Neural progenitor cell (in vitro differentiated cells): ENCODE results near the gene RAB11FIP5. TPM values are rescaled to one million over a fixed set of nuclear protein-coding genes. Genes with fewer than 3 reads are reported as not detected.

Experiments
- DNase-seq: peaks from one replicate; pipeline ENCODE4 v3.0.0-alpha.2; 2016; ENCODE audit warnings: low spot score
- H2AFZ ChIP-seq: fragments of 200-600 bp; sonication (generic); replicated peaks from 2 replicates; pipeline ENCODE4 v1.6.1; 2016; ENCODE audit warnings: antibody characterized with exemption
- H3F3A ChIP-seq: fragments of 200-600 bp; sonication (generic); 2 replicates; pipeline ENCODE4 v1.6.1; 2016; ENCODE audit warnings: antibody characterized with exemption, low read depth
- H3K27ac ChIP-seq: fragments of 200-600 bp; sonication (generic); 2 replicates; pipeline ENCODE4 v1.5.1; 2016; ENCODE audit warnings: mild to moderate bottlenecking
- H3K27me3 ChIP-seq: fragments of 200-600 bp; sonication (generic); 2 replicates; pipeline ENCODE4 v1.6.1; 2016; ENCODE audit warnings: mild to moderate bottlenecking, moderate library complexity
- H3K36me3 ChIP-seq: fragments of 200-600 bp; sonication (generic); 2 replicates; pipeline ENCODE4 v1.5.1; 2016
- H3K4me1 ChIP-seq: fragments of 200-600 bp; sonication (generic); 2 replicates; pipeline ENCODE4 v1.6.1; 2016; ENCODE audit warnings: mixed run types
- H3K4me2 ChIP-seq: fragments of 200-600 bp; sonication (generic); 2 replicates; pipeline ENCODE4 v1.6.1; 2016
- H3K4me3 ChIP-seq: fragments of 200-600 bp; sonication (generic); 2 replicates; pipeline ENCODE4 v1.5.1; 2016
- H3K79me2 ChIP-seq: fragments of 200-600 bp; sonication (generic); 2 replicates; pipeline ENCODE4 v1.6.1; 2016; ENCODE audit warnings: low read depth
- H3K9ac ChIP-seq: fragments of 200-600 bp; sonication (generic); 2 replicates; pipeline ENCODE4 v1.6.1; 2016
- H3K9me3 ChIP-seq: fragments of 200-600 bp; sonication (generic); 2 replicates; pipeline ENCODE4 v1.5.1; 2016; ENCODE audit warnings: low read depth
- H4K20me1 ChIP-seq: fragments of 200-600 bp; sonication (generic); 2 replicates; pipeline ENCODE4 v1.6.1; 2016; ENCODE audit warnings: low read depth
- H3K27ac Mint-ChIP-seq: 3 replicates; pipeline ENCODE4 v1.8.0; 2021; ENCODE audit warnings: mixed read lengths
- H3K27me3 Mint-ChIP-seq: 2 replicates; pipeline ENCODE4 v1.8.0; 2022; ENCODE audit warnings: low read depth, mild to moderate bottlenecking, inconsistent platforms, moderate library complexity, mixed read lengths; ENCODE audit not compliant: insufficient read depth
- H3K36me3 Mint-ChIP-seq: 3 replicates; pipeline ENCODE4 v1.8.0; 2021; ENCODE audit warnings: mixed read lengths
- H3K4me1 Mint-ChIP-seq: 3 replicates; pipeline ENCODE4 v1.8.0; 2021; ENCODE audit warnings: mixed read lengths
- H3K4me3 Mint-ChIP-seq: 3 replicates; pipeline ENCODE4 v1.8.0; 2021; ENCODE audit warnings: mild to moderate bottlenecking, moderate library complexity, mixed read lengths
- H3K9me3 Mint-ChIP-seq: 3 replicates; pipeline ENCODE4 v1.8.0; 2020; ENCODE audit warnings: mixed read lengths
- EZH2 ChIP-seq: fragments of 200-600 bp; sonication (generic); IDR thresholded peaks from 2 replicates; pipeline ENCODE4 v1.6.1; 2017; ENCODE audit warnings: antibody characterized with exemption, mild to moderate bottlenecking, moderate library complexity
- EZH2phosphoT487 ChIP-seq: fragments of 200-600 bp; sonication (generic); IDR thresholded peaks from 2 replicates; pipeline ENCODE4 v1.6.1; 2017; ENCODE audit warnings: antibody characterized with exemption
- total RNA-seq: library from RNA; depleted of rRNA; stranded (reverse); fragments of >200 nt; gene quantifications from 2 replicates; pipeline ENCODE4 v1.2.3, GENCODE V29; 2015; ENCODE audit warnings: low replicate concordance
- TF ChIP-seq, protein P1 (sequence below): fragments of 200-600 bp; sonication (generic); IDR thresholded peaks from 2 replicates; pipeline ENCODE4 v1.5.1; 2017; ENCODE audit warnings: antibody characterized with exemption, mild to moderate bottlenecking

RAB11FIP5 gene
- total RNA-seq, 1 donor from 2014 or later, result 4.2 TPM

DNA sequence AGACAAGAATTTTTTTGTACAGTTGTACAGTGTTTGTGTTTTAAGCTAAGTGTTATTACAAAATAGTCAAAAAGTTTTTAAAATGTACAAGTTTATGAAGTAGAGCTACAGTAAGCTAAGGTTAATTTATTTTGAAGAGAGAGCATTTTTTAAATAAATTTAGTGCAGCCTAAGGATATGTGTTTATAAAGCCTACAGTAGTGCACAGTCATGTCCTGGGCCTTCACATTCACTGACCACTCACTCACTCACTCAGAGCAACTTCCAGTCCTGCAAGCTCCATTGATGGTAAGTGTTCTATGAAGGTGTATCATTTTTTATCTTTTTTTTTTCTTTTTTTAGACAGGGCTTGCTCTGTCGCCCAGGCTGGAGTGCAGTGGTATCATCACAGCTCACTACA is 85.4 kb downstream of the RAB11FIP5 start:
- TF ChIP-seq EZH2phosphoT487 (no peak), EZH2 (no peak)
- TF ChIP-seq, protein P1, sequence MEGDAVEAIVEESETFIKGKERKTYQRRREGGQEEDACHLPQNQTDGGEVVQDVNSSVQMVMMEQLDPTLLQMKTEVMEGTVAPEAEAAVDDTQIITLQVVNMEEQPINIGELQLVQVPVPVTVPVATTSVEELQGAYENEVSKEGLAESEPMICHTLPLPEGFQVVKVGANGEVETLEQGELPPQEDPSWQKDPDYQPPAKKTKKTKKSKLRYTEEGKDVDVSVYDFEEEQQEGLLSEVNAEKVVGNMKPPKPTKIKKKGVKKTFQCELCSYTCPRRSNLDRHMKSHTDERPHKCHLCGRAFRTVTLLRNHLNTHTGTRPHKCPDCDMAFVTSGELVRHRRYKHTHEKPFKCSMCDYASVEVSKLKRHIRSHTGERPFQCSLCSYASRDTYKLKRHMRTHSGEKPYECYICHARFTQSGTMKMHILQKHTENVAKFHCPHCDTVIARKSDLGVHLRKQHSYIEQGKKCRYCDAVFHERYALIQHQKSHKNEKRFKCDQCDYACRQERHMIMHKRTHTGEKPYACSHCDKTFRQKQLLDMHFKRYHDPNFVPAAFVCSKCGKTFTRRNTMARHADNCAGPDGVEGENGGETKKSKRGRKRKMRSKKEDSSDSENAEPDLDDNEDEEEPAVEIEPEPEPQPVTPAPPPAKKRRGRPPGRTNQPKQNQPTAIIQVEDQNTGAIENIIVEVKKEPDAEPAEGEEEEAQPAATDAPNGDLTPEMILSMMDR, result no peak
- no peaks in the 10 kb centered on the region for H3K4me1 Mint-ChIP-seq
- peaks cover 2% of the 10 kb centered on the region for H3K36me3 Mint-ChIP-seq
- no peak for DNase-seq
- Histone ChIP-seq H3K4me1 (peaks cover 6% of the 10 kb centered on the region), H3K79me2 (no peaks in the 10 kb centered on the region), H2AFZ (no peak overlapping the region), H3K27me3 (no peaks in the 10 kb centered on the region), H4K20me1 (no peaks in the 10 kb centered on the region), H3K4me3 (no peak overlapping the region), H3K4me2 (no peak overlapping the region), H3K9me3 (no peaks in the 10 kb centered on the region), H3K27ac (no peak overlapping the region), H3F3A (no peaks in the 10 kb centered on the region), H3K36me3 (no peaks in the 10 kb centered on the region), H3K9ac (no peak overlapping the region)
- no peak overlapping the region for H3K27ac Mint-ChIP-seq
- H3K27me3 Mint-ChIP-seq, result peaks cover 5% of the 10 kb centered on the region
- H3K9me3 Mint-ChIP-seq, result no peaks in the 10 kb centered on the region
- H3K4me3 Mint-ChIP-seq, result no peak overlapping the region

DNA sequence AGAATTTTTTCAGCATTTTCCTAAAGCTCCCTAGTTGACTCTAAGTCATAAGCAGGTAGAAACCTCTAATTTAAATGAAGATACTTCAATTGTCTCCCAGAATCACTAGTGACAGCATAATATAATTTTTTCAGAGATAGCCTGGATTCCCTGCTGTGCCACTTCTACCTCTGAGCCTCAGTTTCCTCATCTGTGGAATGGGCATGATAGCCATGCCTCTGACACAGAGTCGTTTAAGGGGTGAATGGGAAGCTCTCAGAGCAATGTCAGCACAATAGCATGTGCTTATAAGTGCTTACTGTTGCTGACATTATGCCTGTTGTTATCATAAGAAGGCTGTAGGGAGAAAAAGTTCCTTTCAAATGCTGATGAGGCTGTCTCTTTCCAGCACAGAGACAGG is 89.3 kb downstream of the RAB11FIP5 start:
- H3K27ac Mint-ChIP-seq, result no peak overlapping the region
- no peak overlapping the region for H3K4me2 ChIP-seq
- H3K36me3 ChIP-seq, result no peaks in the 10 kb centered on the region
- peaks cover 5% of the 10 kb centered on the region for H3K27me3 Mint-ChIP-seq
- no peak overlapping the region for H2AFZ ChIP-seq
- H3F3A ChIP-seq, result no peaks in the 10 kb centered on the region
- peaks cover 5% of the 10 kb centered on the region for H3K4me1 Mint-ChIP-seq
- H3K4me1 ChIP-seq, result no peaks in the 10 kb centered on the region
- no peak overlapping the region for H3K4me3 Mint-ChIP-seq
- no peaks in the 10 kb centered on the region for H3K9me3 Mint-ChIP-seq
- no peaks in the 10 kb centered on the region for H3K27me3 ChIP-seq
- no peak overlapping the region for H3K9ac ChIP-seq
- no peaks in the 10 kb centered on the region for H4K20me1 ChIP-seq
- no peaks in the 10 kb centered on the region for H3K79me2 ChIP-seq
- DNase-seq, result no peak
- H3K4me3 ChIP-seq, result no peak overlapping the region
- no peaks in the 10 kb centered on the region for H3K9me3 ChIP-seq
- H3K36me3 Mint-ChIP-seq, result peaks cover 2% of the 10 kb centered on the region
- TF ChIP-seq EZH2, result no peak
- TF ChIP-seq, protein P1, result no peak
- no peak for TF ChIP-seq EZH2phosphoT487
- no peak overlapping the region for H3K27ac ChIP-seq

Other genes with a start within 250 kb of the RAB11FIP5 start
- 2.2 and 4.4 TPM in 2 replicates for gene SPR, start 225.5 kb downstream of the RAB11FIP5 start, total RNA-seq
- 0.43 and 7.3 TPM in 2 replicates for gene EMX1, start 195.4 kb downstream of the RAB11FIP5 start, total RNA-seq
- 3.4 and 7.3 TPM in 2 replicates for gene SFXN5, start 41.2 kb downstream of the RAB11FIP5 start, total RNA-seq
- gene NOTO, start 89.6 kb upstream of the RAB11FIP5 start, total RNA-seq, result not detected in 2 replicates
- 21.0 and 31.4 TPM in 2 replicates for gene SMYD5, start 101.3 kb upstream of the RAB11FIP5 start, total RNA-seq
- 3.9 and 8.2 TPM in 2 replicates for gene PRADC1, start 120.3 kb upstream of the RAB11FIP5 start, total RNA-seq
- gene CCT7, start 121.4 kb upstream of the RAB11FIP5 start, total RNA-seq, result 365 and 456 TPM in 2 replicates
- 1.5 and 6.3 TPM in 2 replicates for gene FBXO41, start 171.5 kb upstream of the RAB11FIP5 start, total RNA-seq
- 0.40 TPM in 1 of 2 replicates, not detected in the other for gene EGR4, start 180.6 kb upstream of the RAB11FIP5 start, total RNA-seq